NB4 (cell line): ENCODE data around the gene RCL1.
A peak's percentile ranks its signal among the peaks of the same experiment; 100 is the strongest.

Source experiments
- DNase-seq: peaks from one replicate; pipeline ENCODE4 v3.0.0; 2010; ENCODE audit warnings: low read depth
- H3K4me3 ChIP-seq: one replicate; pipeline ENCODE4 v1.5.1; 2011; ENCODE audit warnings: mild to moderate bottlenecking, low read depth, low read length, moderate library complexity
- CTCF ChIP-seq: IDR thresholded peaks from one replicate; pipeline ENCODE4 v1.5.1; 2012; ENCODE audit warnings: low read depth, low read length
- MAX ChIP-seq: IDR thresholded peaks from 2 replicates; pipeline ENCODE4 v1.6.1; 2011; ENCODE audit warnings: low read depth, low read length
- MYC ChIP-seq: IDR thresholded peaks from 2 replicates; pipeline ENCODE4 v1.6.1; 2011; ENCODE audit warnings: low read depth, low read length
- POLR2A ChIP-seq: IDR thresholded peaks from 2 replicates; pipeline ENCODE4 v1.6.1; 2011; ENCODE audit warnings: mild to moderate bottlenecking; ENCODE audit not compliant: insufficient read length; ENCODE audit errors: extremely low read depth

The RCL1 gene

GRCh38 chr9:4798281-4799032 lies 5.7 kb downstream of the RCL1 start:
- no peak overlapping the region for H3K4me3 ChIP-seq
- peak; percentile 64 for DNase-seq
- TF ChIP-seq MAX (no peak), POLR2A (no peak), CTCF (no peak), MYC (no peak)

- H3K4me3 ChIP-seq: no peak overlapping the region
- TF ChIP-seq POLR2A (no peak), CTCF (no peak), MYC (no peak), MAX (no peak)
- no peak for DNase-seq
Measured at GRCh38 chr9:4799033-4799430, 6.3 kb downstream of the RCL1 start.

GRCh38 chr9:4799775-4800174 lies 7.0 kb downstream of the RCL1 start:
- no peak for TF ChIP-seq CTCF
- TF ChIP-seq POLR2A: no peak
- no peak for TF ChIP-seq MYC
- no peak for TF ChIP-seq MAX
- no peak for DNase-seq

GRCh38 chr9:4801156-4801555 lies 8.4 kb downstream of the RCL1 start:
- DNase-seq: no peak
- TF ChIP-seq MAX: no peak
- TF ChIP-seq MYC: no peak
- no peak for TF ChIP-seq POLR2A
- no peak overlapping the region for H3K4me3 ChIP-seq

More at GRCh38 chr9:4799775-4800174, 7.0 kb downstream of the RCL1 start:
- no peak overlapping the region for H3K4me3 ChIP-seq

GRCh38 chr9:4803670-4804530 lies 11.2 kb downstream of the RCL1 start:
- H3K4me3 ChIP-seq: no peak overlapping the region
- TF ChIP-seq CTCF (no peak), MYC (no peak), POLR2A (no peak), MAX (no peak)
- DNase-seq: no peak

GRCh38 chr9:4804531-4805016 lies 11.8 kb downstream of the RCL1 start:
- no peak for DNase-seq
- no peak overlapping the region for H3K4me3 ChIP-seq
- TF ChIP-seq MYC (no peak), CTCF (no peak), POLR2A (no peak)
